ENCODE results near the gene RFESD.

Gene RFESD

GRCh38 chr5:95638632-95639031, 7.9 kb upstream of the RFESD start:
- TF ChIP-seq GATA2 (IDR thresholded peaks at IDR 0.05; ENCODE audit: low read depth, low read length), result no peak
- no peak for TF ChIP-seq GATA3 (IDR thresholded peaks at IDR 0.05; ENCODE audit: low read depth, low read length)

DNA sequence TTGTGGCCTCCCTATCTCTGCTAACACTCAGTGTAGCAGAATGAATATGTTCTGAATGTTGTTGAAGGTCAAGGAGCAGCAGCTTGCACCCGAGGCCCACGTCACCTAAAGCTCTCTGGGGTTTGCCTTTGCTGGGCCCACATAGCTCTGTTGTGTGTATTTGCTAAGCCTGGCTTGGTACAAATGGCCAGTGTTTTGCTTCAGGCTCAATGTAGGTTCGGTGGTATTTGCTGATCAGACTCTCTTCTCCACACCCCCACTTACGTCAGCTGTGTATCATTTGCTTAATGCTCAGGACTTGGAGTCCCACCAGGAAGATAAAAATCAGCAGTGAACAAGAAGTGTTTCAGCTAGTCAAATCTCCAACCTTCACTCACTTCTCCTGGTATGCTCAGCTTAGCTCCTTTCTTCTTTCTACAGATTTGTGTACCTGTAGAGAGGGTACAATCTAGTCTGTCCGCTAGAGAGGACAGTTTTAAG, 4.8 kb upstream of the RFESD start:
- TF ChIP-seq GATA3 (IDR thresholded peaks at IDR 0.05; ENCODE audit: low read depth, low read length) (no peak), GATA2 (IDR thresholded peaks at IDR 0.05; ENCODE audit: low read depth, low read length) (no peak)

DNA sequence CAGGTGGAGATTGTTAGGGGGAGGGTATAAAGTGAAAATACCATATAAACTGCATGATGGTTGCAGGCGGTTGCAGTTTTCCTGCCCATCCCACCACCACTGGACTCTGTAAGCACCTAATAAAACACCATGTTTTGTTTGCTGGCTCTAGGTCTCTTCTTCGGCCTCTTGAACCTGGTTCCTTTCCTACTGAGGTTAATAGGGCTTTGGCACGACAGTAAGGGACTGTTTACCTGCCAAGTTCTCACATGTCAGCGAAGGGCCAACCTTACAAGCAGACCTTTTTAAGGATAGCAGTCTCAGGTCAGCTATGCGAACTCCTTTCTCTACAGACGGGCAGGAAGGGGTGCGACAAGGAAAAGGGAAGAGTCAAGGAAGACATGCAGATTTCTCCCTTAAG, 3.4 kb upstream of the RFESD start:
- no peak for TF ChIP-seq GATA2 (IDR thresholded peaks at IDR 0.05; ENCODE audit: low read depth, low read length)
- TF ChIP-seq GATA3 (IDR thresholded peaks at IDR 0.05; ENCODE audit: low read depth, low read length), result no peak

- TF ChIP-seq GATA3 (IDR thresholded peaks at IDR 0.05; ENCODE audit: low read depth, low read length) (no peak), GATA2 (IDR thresholded peaks at IDR 0.05; ENCODE audit: low read depth, low read length) (no peak)
Observed at GRCh38 chr5:95644351-95645042, 2.1 kb upstream of the RFESD start.

DNA sequence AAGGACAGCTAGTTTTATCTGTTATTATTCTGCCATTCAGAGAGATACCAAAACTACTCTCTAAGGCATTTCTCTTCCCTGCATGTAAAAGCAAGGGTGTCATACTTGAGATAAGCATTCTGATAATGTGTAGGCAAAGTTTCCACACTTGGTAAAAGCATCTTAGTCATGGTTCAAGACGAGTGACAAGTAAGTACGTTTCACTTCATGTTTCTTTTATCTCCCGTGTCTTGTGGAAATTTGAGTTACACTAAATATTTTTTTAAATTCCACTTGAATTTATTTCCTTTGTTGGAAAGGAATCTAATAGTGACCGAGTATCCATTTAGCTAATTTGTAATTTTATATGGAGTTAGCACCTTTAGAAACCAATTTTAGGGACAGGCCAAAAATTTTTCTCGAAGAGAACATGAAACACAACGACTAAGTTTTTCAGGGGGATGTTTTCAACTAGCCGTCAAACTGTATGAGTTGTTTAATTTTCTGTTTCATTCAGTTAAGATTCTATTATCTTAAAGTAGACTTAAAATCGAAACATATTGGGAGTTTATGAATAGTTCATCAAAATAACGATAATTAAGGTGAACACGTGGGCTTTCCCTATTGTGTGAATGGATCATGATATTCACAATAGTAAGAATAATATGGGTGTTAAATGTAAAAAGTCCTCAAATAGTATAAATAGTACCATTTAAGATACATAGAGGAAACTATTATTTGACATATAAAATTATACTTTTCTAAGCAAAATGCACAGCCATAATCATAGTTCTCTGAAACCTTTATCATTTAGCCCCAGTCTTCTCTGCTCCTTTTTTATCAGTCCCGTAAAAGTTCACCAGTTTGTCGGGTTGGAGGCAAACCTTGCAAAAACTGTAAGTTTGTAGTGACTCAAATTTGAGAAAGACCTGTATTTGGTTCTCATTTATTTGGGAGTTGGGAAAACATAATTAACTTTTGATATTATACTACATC, 1.6 kb downstream of the RFESD start:
- no peak for TF ChIP-seq GATA2 (IDR thresholded peaks at IDR 0.05; ENCODE audit: low read depth, low read length)
- no peak for TF ChIP-seq GATA3 (IDR thresholded peaks at IDR 0.05; ENCODE audit: low read depth, low read length)

DNA sequence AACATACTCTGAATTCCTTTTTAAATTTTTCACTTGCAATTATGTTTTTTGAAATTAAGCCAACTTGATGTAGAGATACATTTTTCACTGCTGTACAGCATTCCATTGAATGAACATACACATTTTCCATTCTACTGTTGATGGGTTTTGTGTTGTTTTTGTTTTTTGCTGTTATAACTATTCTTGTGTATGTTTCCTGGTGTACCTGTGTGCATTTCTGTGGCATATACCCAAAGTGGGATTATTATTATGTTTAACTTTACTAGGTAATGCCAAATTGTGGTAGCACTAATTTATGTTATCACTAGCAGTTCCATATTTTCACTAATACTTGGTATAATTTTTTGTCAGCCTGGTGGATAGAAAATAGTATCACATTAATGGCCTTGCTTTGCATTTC, 2.7 kb downstream of the RFESD start:
- TF ChIP-seq GATA2 (IDR thresholded peaks at IDR 0.05; ENCODE audit: low read depth, low read length) (no peak), GATA3 (IDR thresholded peaks at IDR 0.05; ENCODE audit: low read depth, low read length) (no peak)

GRCh38 chr5:95649842-95650620, 3.5 kb downstream of the RFESD start:
- TF ChIP-seq GATA3 (IDR thresholded peaks at IDR 0.05; ENCODE audit: low read depth, low read length), result no peak
- no peak for TF ChIP-seq GATA2 (IDR thresholded peaks at IDR 0.05; ENCODE audit: low read depth, low read length)

GRCh38 chr5:95652849-95653248, 6.3 kb downstream of the RFESD start:
- TF ChIP-seq GATA2 (IDR thresholded peaks at IDR 0.05; ENCODE audit: low read depth, low read length), result no peak
- TF ChIP-seq GATA3 (IDR thresholded peaks at IDR 0.05; ENCODE audit: low read depth, low read length), result no peak

DNA sequence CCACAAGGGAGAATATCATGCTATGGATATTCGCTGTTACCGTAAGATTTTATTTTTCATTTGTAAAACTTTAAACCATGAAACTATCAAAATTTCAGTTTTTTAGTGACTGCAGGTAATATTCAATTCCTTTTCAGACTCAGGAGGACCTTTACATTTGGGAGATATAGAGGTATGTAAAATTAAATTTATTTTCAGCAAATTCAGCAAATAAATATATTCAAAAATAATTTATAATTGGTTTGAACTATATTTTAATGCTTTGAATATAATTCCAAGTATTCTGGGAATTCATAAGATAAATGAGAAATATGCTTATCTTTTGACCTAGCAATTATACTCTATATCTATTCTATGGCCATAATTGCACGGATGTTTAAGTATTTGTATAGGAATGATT, 7.6 kb downstream of the RFESD start:
- TF ChIP-seq GATA2 (IDR thresholded peaks at IDR 0.05; ENCODE audit: low read depth, low read length), result no peak
- no peak for TF ChIP-seq GATA3 (IDR thresholded peaks at IDR 0.05; ENCODE audit: low read depth, low read length)

DNA sequence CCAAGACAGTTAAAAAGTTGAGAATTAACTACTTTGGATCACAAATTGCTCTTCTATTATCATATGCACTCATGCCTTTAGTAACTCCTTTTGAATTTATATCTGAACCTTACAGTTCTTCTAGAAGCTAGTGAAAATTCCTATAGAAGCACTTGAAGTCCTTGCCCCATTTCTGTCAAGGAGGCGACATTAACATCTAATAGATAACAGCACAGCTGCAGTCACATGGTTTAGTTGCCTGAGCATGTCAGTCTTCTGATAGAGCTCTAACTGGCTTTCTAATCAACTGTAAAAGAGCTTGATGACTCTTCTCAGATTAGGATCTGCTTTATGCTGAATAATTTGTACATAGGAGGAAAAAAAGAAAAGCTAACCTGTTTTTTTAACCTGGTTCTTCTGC, 9.0 kb downstream of the RFESD start:
- TF ChIP-seq GATA2 (IDR thresholded peaks at IDR 0.05; ENCODE audit: low read depth, low read length), result no peak
- no peak for TF ChIP-seq GATA3 (IDR thresholded peaks at IDR 0.05; ENCODE audit: low read depth, low read length)

GRCh38 chr5:95660060-95660459, 13.5 kb downstream of the RFESD start:
- TF ChIP-seq GATA3 (IDR thresholded peaks at IDR 0.05; ENCODE audit: low read depth, low read length) (no peak), GATA2 (IDR thresholded peaks at IDR 0.05; ENCODE audit: low read depth, low read length) (no peak)

GRCh38 chr5:95662946-95663345, 16.4 kb downstream of the RFESD start:
- no peak for TF ChIP-seq GATA3 (IDR thresholded peaks at IDR 0.05; ENCODE audit: low read depth, low read length)
- TF ChIP-seq GATA2 (IDR thresholded peaks at IDR 0.05; ENCODE audit: low read depth, low read length), result no peak

- no peak for TF ChIP-seq GATA2 (IDR thresholded peaks at IDR 0.05; ENCODE audit: low read depth, low read length)
- no peak for TF ChIP-seq GATA3 (IDR thresholded peaks at IDR 0.05; ENCODE audit: low read depth, low read length)
Observed at GRCh38 chr5:95664204-95664786, 17.7 kb downstream of the RFESD start.
